HCT116 (cell line): ENCODE measurements around the gene ZNF763. TPM values are rescaled to one million over a fixed set of nuclear protein-coding genes. Genes with fewer than 3 reads are reported as not detected.
A peak's percentile ranks its signal among the peaks of the same experiment; 100 is the strongest.

Experiments used
- ATAC-seq: fragments of 200-7000 bp; cut with Tn5 transposase; 2 replicates; pipeline ENCODE4 v1.9.1; 2020; ENCODE audit warnings: mild to moderate bottlenecking, moderate library complexity
- BruUV-seq: library from RNA; stranded (reverse); fragments of 400-500 nt; replicated peaks from 2 replicates; lab custom pipeline; 2021; lab: Mats Ljungman, UMichigan
- CTCF ChIA-PET: fragments of 300-600 bp; sonication (Branson Sonifier 250); formaldehyde crosslinking; loops from one replicate; lab custom pipeline; 2021; ENCODE audit warnings: antibody characterized with exemption; lab: Charles Lee
- POLR2A ChIA-PET: fragments of 300-600, 350-600 bp; sonication (Branson Sonifier 250); formaldehyde crosslinking; loops from one replicate; lab custom pipeline; 2021; ENCODE audit warnings: antibody characterized with exemption; lab: Charles Lee
- RAD21 ChIA-PET, 2 experiments: fragments of 300-600 bp; sonication (Branson Sonifier 250); formaldehyde crosslinking; loops; one replicate each; lab custom pipeline; 2023; ENCODE audit warnings: low total read pairs in 2 of 2; ENCODE audit not compliant: uncharacterized antibody in 2 of 2, unreplicated experiment in 2 of 2, low non-redundant PET in 1 of 2; lab: Charles Lee
- DNase-seq: peaks from one replicate; pipeline ENCODE4 v3.0.0-alpha.2; 2010; ENCODE audit warnings: low read depth, low spot score
- H2AFZ ChIP-seq: fragments of 200-600 bp; shearing (Covaris generic), sonication (generic); 2 replicates; pipeline ENCODE4 v1.6.1; 2017; ENCODE audit warnings: low read depth, mixed run types, mixed read lengths, antibody characterized with exemption, low read length; ENCODE audit not compliant: poor library complexity, severe bottlenecking
- H3K27ac ChIP-seq: 2 replicates; pipeline ENCODE4 v1.5.1; 2012; ENCODE audit warnings: low read depth, low read length
- H3K27me3 ChIP-seq: fragments of 200-600 bp; sonication (generic); 2 replicates; pipeline ENCODE4 v1.6.1; 2016; ENCODE audit warnings: mixed run types, low read length, mixed read lengths; ENCODE audit not compliant: insufficient read depth
- H3K36me3 ChIP-seq, 2 experiments: fragments of 200-500 bp in 1 of 2; fragments of 200-600 bp in 1 of 2; sonication (Bioruptor generic) in 1 of 2; sonication (generic) in 1 of 2; 2 replicates each; pipeline versions ENCODE4 v1.5.1 to v1.6.1; 2014 to 2016; ENCODE audit warnings: low read length in 2 of 2, inconsistent platforms in 1 of 2, mixed read lengths in 1 of 2, mixed run types in 1 of 2; ENCODE audit not compliant: insufficient read depth in 2 of 2, control insufficient read depth in 1 of 2
- H3K4me1 ChIP-seq, 2 experiments: fragments of 200-600 bp in 1 of 2; sonication (generic) in 1 of 2; 2 replicates each; pipeline versions ENCODE4 v1.5.1 to v1.6.1; 2012 to 2017; ENCODE audit warnings: low read length in 2 of 2, inconsistent platforms in 1 of 2, mild to moderate bottlenecking in 1 of 2, mixed read lengths in 1 of 2, mixed run types in 1 of 2, moderate library complexity in 1 of 2; ENCODE audit not compliant: insufficient read depth in 2 of 2, control insufficient read depth in 1 of 2
- H3K4me2 ChIP-seq: fragments of 200-600 bp; sonication (generic); 2 replicates; pipeline ENCODE4 v1.6.1; 2017; ENCODE audit warnings: mixed run types, low read length, mixed read lengths
- H3K4me3 ChIP-seq, 2 experiments: fragments of 200-600 bp in 1 of 2; sonication (generic) in 1 of 2; replicated peaks in 1 of 2; 2 replicates each; pipeline ENCODE4 v1.5.1; 2011 to 2016; ENCODE audit warnings: low read length in 2 of 2, control low read depth in 1 of 2, low read depth in 1 of 2, mild to moderate bottlenecking in 1 of 2, mixed read lengths in 1 of 2, mixed run types in 1 of 2
- H3K79me2 ChIP-seq: fragments of 200-600 bp; sonication (generic); 2 replicates; pipeline ENCODE4 v1.6.1; 2017; ENCODE audit warnings: mild to moderate bottlenecking, mixed run types, low read length, moderate library complexity, mixed read lengths; ENCODE audit not compliant: insufficient read depth
- H3K9ac ChIP-seq: fragments of 200-600 bp; sonication (generic); 2 replicates; pipeline ENCODE4 v1.6.1; 2016; ENCODE audit warnings: low read length, mixed read lengths
- H3K9me2 ChIP-seq: fragments of 200-600 bp; sonication (generic), shearing (Covaris generic); 2 replicates; pipeline ENCODE4 v1.6.1; 2017; ENCODE audit warnings: mixed run types, mild to moderate bottlenecking, moderate library complexity; ENCODE audit not compliant: insufficient read depth
- H3K9me3 ChIP-seq, 2 experiments: fragments of 200-500 bp in 1 of 2; fragments of 200-600 bp in 1 of 2; sonication (Bioruptor generic) in 1 of 2; sonication (generic) in 1 of 2; 2 replicates each; pipeline ENCODE4 v1.6.1; 2014 to 2017; ENCODE audit warnings: low read length in 2 of 2, mixed read lengths in 2 of 2, inconsistent platforms in 1 of 2, low read depth in 1 of 2, mild to moderate bottlenecking in 1 of 2, mixed run types in 1 of 2, moderate library complexity in 1 of 2; ENCODE audit not compliant: control insufficient read depth in 1 of 2, insufficient read depth in 1 of 2
- H4K20me1 ChIP-seq: fragments of 200-600 bp; sonication (generic), shearing (Covaris generic); 2 replicates; pipeline ENCODE4 v1.6.1; 2017; ENCODE audit warnings: mixed run types, mild to moderate bottlenecking, moderate library complexity; ENCODE audit not compliant: insufficient read depth
- CBX3 ChIP-seq: IDR thresholded peaks from 2 replicates; pipeline ENCODE4 v1.6.1; 2012; ENCODE audit warnings: low read depth
- CEBPB ChIP-seq: IDR thresholded peaks from 2 replicates; pipeline ENCODE4 v1.6.1; 2012; ENCODE audit warnings: low read depth
- CTCF ChIP-seq, 3 experiments: fragments of 200-600 bp in 1 of 3; sonication (generic) in 1 of 3; IDR thresholded peaks in 2 of 3; conservative IDR thresholded peaks in 1 of 3; 2 replicates each; pipeline ENCODE4 v1.5.1; 2012 to 2017; ENCODE audit warnings: low read depth in 2 of 3, low read length in 2 of 3, antibody characterized with exemption in 1 of 3, borderline replicate concordance in 1 of 3, control low read depth in 1 of 3, mild to moderate bottlenecking in 1 of 3, mixed read lengths in 1 of 3, mixed run types in 1 of 3, moderate library complexity in 1 of 3; ENCODE audit not compliant: insufficient read depth in 1 of 3
- EGR1 ChIP-seq: IDR thresholded peaks from 2 replicates; pipeline ENCODE4 v1.6.1; 2012; ENCODE audit warnings: low read depth
- ELF1 ChIP-seq: IDR thresholded peaks from 2 replicates; pipeline ENCODE4 v1.6.1; 2012; ENCODE audit warnings: low read depth, borderline replicate concordance
- FOSL1 ChIP-seq: IDR thresholded peaks from 2 replicates; pipeline ENCODE4 v1.6.1; 2012; ENCODE audit warnings: low read depth
- POLR2AphosphoS5 ChIP-seq: IDR thresholded peaks from 2 replicates; pipeline ENCODE4 v1.6.1; 2011; ENCODE audit warnings: mild to moderate bottlenecking, low read depth, low read length, moderate library complexity
- SIN3A ChIP-seq: IDR thresholded peaks from 2 replicates; pipeline ENCODE4 v1.6.1; 2012; ENCODE audit warnings: low read depth
- intact Hi-C: fragments of 100-400 bp; cut with micrococcal nuclease; formaldehyde crosslinking; loops from 2 replicates; pipeline ENCODE4 v1.10.0; 2022
- total RNA-seq: library from RNA; stranded (reverse); gene quantifications from one replicate; pipeline ENCODE4 v1.2.1, GENCODE V29; 2021; ENCODE audit not compliant: unreplicated experiment
- TF ChIP-seq, protein P1 (sequence below): IDR thresholded peaks from 2 replicates; pipeline ENCODE4 v1.6.1; 2012

The ZNF763 gene
- total RNA-seq, 1 experiment from 2014 or later: not detected

GRCh38 chr19:11948646-11949045, 16.2 kb upstream of the ZNF763 start:
- ChIA-PET POLR2A (no interaction called here), RAD21 (no interaction called here), CTCF (no interaction called here)
- Histone ChIP-seq H2AFZ (no peak overlapping the region), H3K27me3 (no peaks in the 10 kb centered on the region), H3K4me2 (no peak overlapping the region), H3K4me1 (no peaks in the 10 kb centered on the region), H3K9me3 (peaks cover 71 to 74% of the 10 kb centered on the region in 2 experiments; a peak in 3 of 4 replicates), H3K36me3 (peaks cover 15 to 45% of the 10 kb centered on the region in 2 experiments), H3K4me3 (no peak overlapping the region), H4K20me1 (no peaks in the 10 kb centered on the region), H3K27ac (no peak overlapping the region), H3K79me2 (0 out of 2 replicates have a peak, but pooled peaks cover 8% of the 10 kb centered on the region), H3K9ac (no peak overlapping the region), H3K9me2 (no peaks in the 10 kb centered on the region)
- BruUV-seq: no TSS peak
- DNase-seq (no peak), ATAC-seq (no peak)
- TF ChIP-seq ELF1 (no peak), POLR2AphosphoS5 (no peak), EGR1 (no peak), CTCF (IDR thresholded peaks at IDR 0.05 in 2 of 3, conservative IDR thresholded peaks at IDR 0.05 in 1 of 3; ENCODE audit: borderline replicate concordance in 1 of 3, insufficient read depth in 1 of 3, low read depth in 2 of 3, low read length in 2 of 3) (no peak), SIN3A (no peak), CEBPB (no peak), FOSL1 (no peak)
- intact Hi-C loops: no loop called here

DNA sequence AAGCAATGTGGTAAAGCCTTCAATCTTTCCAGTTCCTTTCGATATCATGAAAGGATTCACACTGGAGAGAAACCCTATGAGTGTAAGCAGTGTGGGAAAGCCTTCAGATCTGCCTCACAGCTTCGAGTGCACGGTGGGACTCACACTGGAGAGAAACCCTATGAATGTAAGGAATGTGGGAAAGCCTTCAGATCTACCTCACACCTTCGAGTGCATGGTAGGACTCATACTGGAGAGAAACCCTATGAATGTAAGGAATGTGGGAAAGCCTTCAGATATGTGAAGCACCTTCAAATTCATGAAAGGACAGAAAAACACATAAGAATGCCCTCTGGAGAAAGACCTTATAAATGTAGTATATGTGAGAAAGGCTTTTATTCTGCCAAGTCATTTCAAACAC, 15.6 kb upstream of the ZNF763 start:
- BruUV-seq: no TSS peak

More for the DNA sequence above, 15.6 kb upstream of the ZNF763 start:
- POLR2A ChIA-PET: no interaction called here
- Histone ChIP-seq H3K9me2 (no peaks in the 10 kb centered on the region), H3K4me2 (no peak overlapping the region), H4K20me1 (no peaks in the 10 kb centered on the region)
- RAD21 ChIA-PET: no interaction called here
- CTCF ChIA-PET: no interaction called here
- peak; percentile 45; the same call in 1 of the 2 replicates for TF ChIP-seq CBX3
- TF ChIP-seq, protein P1, sequence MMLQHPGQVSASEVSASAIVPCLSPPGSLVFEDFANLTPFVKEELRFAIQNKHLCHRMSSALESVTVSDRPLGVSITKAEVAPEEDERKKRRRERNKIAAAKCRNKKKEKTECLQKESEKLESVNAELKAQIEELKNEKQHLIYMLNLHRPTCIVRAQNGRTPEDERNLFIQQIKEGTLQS: no peak
- TF ChIP-seq, all 23 proteins: peak for 1
- intact Hi-C loops: no loop called here
- H3K9me3 ChIP-seq: peaks cover 65 to 72% of the 10 kb centered on the region in 2 experiments; a peak in 3 of 4 replicates
- no peak for ATAC-seq
- H3K9ac ChIP-seq: no peak overlapping the region
- H2AFZ ChIP-seq: no peak overlapping the region
- 0 out of 2 replicates have a peak, but pooled peaks cover 8% of the 10 kb centered on the region for H3K79me2 ChIP-seq
- H3K27ac ChIP-seq: no peak overlapping the region
- H3K27me3 ChIP-seq: no peaks in the 10 kb centered on the region
- H3K4me1 ChIP-seq: no peaks in the 10 kb centered on the region
- H3K4me3 ChIP-seq: no peak overlapping the region
- peaks cover 15 to 45% of the 10 kb centered on the region in 2 experiments for H3K36me3 ChIP-seq
- no peak for DNase-seq
